Fibroblast of lung (primary cell): Measurements from ENCODE around the gene COLQ. TPM values are rescaled to one million over a fixed set of nuclear protein-coding genes. Genes with fewer than 3 reads are reported as not detected.

Experiments
- DNase-seq, 2 donors: peaks; one replicate each; pipeline versions ENCODE4 v3.0.0 to v3.0.0-alpha.2; 2010; ENCODE audit warnings: low read depth in 2 of 2
- H2AFZ ChIP-seq: 2 replicates; pipeline ENCODE4 v1.5.1; 2012; ENCODE audit warnings: low read length, control low read depth, inconsistent platforms
- H3K27ac ChIP-seq: 2 replicates; pipeline ENCODE4 v1.5.1; 2011; ENCODE audit warnings: low read length, control low read depth; ENCODE audit not compliant: insufficient read depth
- H3K27me3 ChIP-seq: 2 replicates; pipeline ENCODE4 v1.5.1; 2011; ENCODE audit warnings: mild to moderate bottlenecking, low read length; ENCODE audit not compliant: control insufficient read depth, insufficient read depth
- H3K36me3 ChIP-seq: 2 replicates; pipeline ENCODE4 v1.5.1; 2011; ENCODE audit warnings: low read length; ENCODE audit not compliant: control insufficient read depth, insufficient read depth
- H3K4me1 ChIP-seq: 2 replicates; pipeline ENCODE4 v1.5.1; 2011; ENCODE audit warnings: low read length; ENCODE audit not compliant: control insufficient read depth, insufficient read depth; ENCODE audit errors: extremely low read depth
- H3K4me2 ChIP-seq: 2 replicates; pipeline ENCODE4 v1.5.1; 2011; ENCODE audit warnings: low read length, control low read depth; ENCODE audit not compliant: insufficient read depth; ENCODE audit errors: extremely low read depth
- H3K4me3 ChIP-seq, 4 experiments: fragments of 200-600 bp in 1 of 4; sonication (generic) in 1 of 4; replicated peaks in 1 of 4; 2 replicates each; pipeline ENCODE4 v1.5.1; 2011 to 2016; ENCODE audit warnings: low read length in 4 of 4, low read depth in 3 of 4, mild to moderate bottlenecking in 3 of 4, control low read depth in 2 of 4, inconsistent platforms in 1 of 4, mixed read lengths in 1 of 4; ENCODE audit not compliant: insufficient read depth in 1 of 4; ENCODE audit errors: control extremely low read depth in 1 of 4
- H3K79me2 ChIP-seq: 2 replicates; pipeline ENCODE4 v1.5.1; 2012; ENCODE audit warnings: mild to moderate bottlenecking, low read length, inconsistent platforms; ENCODE audit not compliant: control insufficient read depth, insufficient read depth
- H3K9ac ChIP-seq: 2 replicates; pipeline ENCODE4 v1.5.1; 2011; ENCODE audit warnings: mild to moderate bottlenecking, low read length, control low read depth; ENCODE audit not compliant: insufficient read depth
- H3K9me3 ChIP-seq: 2 replicates; pipeline ENCODE4 v1.5.1; 2012; ENCODE audit warnings: low read depth, low read length; ENCODE audit not compliant: control insufficient read depth, insufficient read depth
- H4K20me1 ChIP-seq: 2 replicates; pipeline ENCODE4 v1.5.1; 2011; ENCODE audit warnings: low read length; ENCODE audit not compliant: control insufficient read depth, insufficient read depth; ENCODE audit errors: extremely low read depth
- CTCF ChIP-seq, 2 donors: IDR thresholded peaks in 1 of 2; conservative IDR thresholded peaks in 1 of 2; 1 replicate in 1 of 2; 2 replicates in 1 of 2; pipeline ENCODE4 v1.5.1; 2011 to 2012; ENCODE audit warnings: low read length in 2 of 2, control low read depth in 1 of 2, inconsistent platforms in 1 of 2, low read depth in 1 of 2, mild to moderate bottlenecking in 1 of 2
- EZH2 ChIP-seq: IDR thresholded peaks from 2 replicates; pipeline ENCODE4 v1.5.1; 2012; ENCODE audit warnings: low read length, control low read depth, mild to moderate bottlenecking; ENCODE audit errors: missing control alignments
- polyA plus RNA-seq, 2 donors: library from polyadenylated mRNA; depleted of rRNA in 1 of 2; stranded (reverse) in 1 of 2; unstranded in 1 of 2; fragments of >200 nt; gene quantifications; 2 replicates each; pipeline ENCODE4 v1.2.1, GENCODE V29; 2011 to 2012; ENCODE audit warnings: missing spikeins in 1 of 2
- total RNA-seq: library from RNA; depleted of rRNA; stranded (reverse); fragments of >200 nt; gene quantifications from 2 replicates; pipeline ENCODE4 v1.2.1, GENCODE V29; 2014

The COLQ gene
- total and polyA plus RNA-seq, 2 donors (not counting 1 experiment from before 2014, with no cell fraction given) = 0.33 to 0.34 TPM

GRCh38 chr3:15498431-15499214 lies 22.9 kb downstream of the COLQ start:
- no peak for DNase-seq
- Histone ChIP-seq H2AFZ (no peak overlapping the region), H3K9me3 (no peaks in the 10 kb centered on the region), H3K27ac (no peak overlapping the region), H3K4me2 (no peak overlapping the region), H3K79me2 (no peaks in the 10 kb centered on the region), H3K9ac (no peak overlapping the region), H3K4me3 (no peak overlapping the region), H4K20me1 (no peaks in the 10 kb centered on the region), H3K27me3 (no peaks in the 10 kb centered on the region), H3K36me3 (no peaks in the 10 kb centered on the region), H3K4me1 (no peaks in the 10 kb centered on the region)
- TF ChIP-seq CTCF (conservative IDR thresholded peaks at IDR 0.05 in 1 of 2, IDR thresholded peaks at IDR 0.05 in 1 of 2; ENCODE audit: low read depth in 1 of 2, low read length in 2 of 2) (no peak), EZH2 (no peak)

GRCh38 chr3:15497964-15498363 lies 23.5 kb downstream of the COLQ start:
- no peaks in the 10 kb centered on the region for H3K36me3 ChIP-seq
- H4K20me1 ChIP-seq = no peaks in the 10 kb centered on the region
- no peak for DNase-seq
- no peaks in the 10 kb centered on the region for H3K9me3 ChIP-seq
- no peaks in the 10 kb centered on the region for H3K79me2 ChIP-seq
- no peaks in the 10 kb centered on the region for H3K4me1 ChIP-seq
- no peak overlapping the region for H3K27ac ChIP-seq
- no peak overlapping the region for H3K9ac ChIP-seq
- H3K4me3 ChIP-seq = no peak overlapping the region
- TF ChIP-seq EZH2 = no peak
- no peak overlapping the region for H3K4me2 ChIP-seq
- no peak overlapping the region for H2AFZ ChIP-seq
- H3K27me3 ChIP-seq = peaks cover 2% of the 10 kb centered on the region

DNA sequence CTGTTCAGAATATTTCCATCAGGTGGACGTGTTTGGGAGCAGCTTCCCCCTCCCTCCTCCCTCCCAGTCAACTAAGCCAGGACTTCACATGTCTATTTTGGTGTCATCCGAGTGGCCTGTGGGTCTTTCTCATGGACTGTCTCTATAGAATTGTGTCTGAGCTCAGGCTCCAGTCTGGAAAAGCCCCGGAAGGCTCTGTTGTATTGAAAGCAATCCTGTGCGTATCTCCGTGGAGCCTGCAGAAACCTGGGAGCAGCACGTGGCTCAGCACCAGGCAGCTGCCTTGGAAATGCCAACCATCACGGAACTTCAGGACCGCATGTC lies 25.2 kb downstream of the COLQ start:
- no peaks in the 10 kb centered on the region for H3K79me2 ChIP-seq
- peaks cover 2% of the 10 kb centered on the region for H3K27me3 ChIP-seq
- H3K9ac ChIP-seq = no peak overlapping the region
- no peaks in the 10 kb centered on the region for H3K4me1 ChIP-seq
- no peak overlapping the region for H2AFZ ChIP-seq
- no peak overlapping the region for H3K4me2 ChIP-seq
- no peak overlapping the region for H3K27ac ChIP-seq
- no peak overlapping the region for H3K4me3 ChIP-seq
- H3K36me3 ChIP-seq = no peaks in the 10 kb centered on the region
- no peak for DNase-seq
- no peaks in the 10 kb centered on the region for H3K9me3 ChIP-seq
- H4K20me1 ChIP-seq = no peaks in the 10 kb centered on the region
- no peak for TF ChIP-seq CTCF (conservative IDR thresholded peaks at IDR 0.05 in 1 of 2, IDR thresholded peaks at IDR 0.05 in 1 of 2; ENCODE audit: low read depth in 1 of 2, low read length in 2 of 2)
- TF ChIP-seq EZH2 = no peak
